GM10248 (cell line): ENCODE data around the gene MYL5.
"Not testable (repeated sequence)": the region's sequence is repeated elsewhere in the genome, so short reads cannot be mapped to it uniquely, and the experiment has no call there.

Source experiments
- CTCF ChIA-PET: fragments of 300-600 bp; sonication (Branson Sonifier 250); formaldehyde crosslinking; extraction: SDS; loops from one replicate; lab custom pipeline; 2021; ENCODE audit warnings: antibody characterized with exemption; lab: Yijun Ruan, JAX
- POLR2A ChIA-PET: fragments of 350-650 bp; sonication (Branson Sonifier 250); formaldehyde crosslinking; extraction: SDS; loops from one replicate; lab custom pipeline; 2020; ENCODE audit warnings: antibody characterized with exemption; lab: Yijun Ruan, JAX
- DNase-seq: peaks from one replicate; pipeline ENCODE4 v3.0.0; 2012; ENCODE audit errors: extremely low spot score
- CTCF ChIP-seq: IDR thresholded peaks from 2 replicates; pipeline ENCODE4 v1.5.1; 2012; ENCODE audit warnings: mild to moderate bottlenecking, low read depth; ENCODE audit errors: extremely low read depth, missing control alignments, control extremely low read depth

Gene MYL5

DNA sequence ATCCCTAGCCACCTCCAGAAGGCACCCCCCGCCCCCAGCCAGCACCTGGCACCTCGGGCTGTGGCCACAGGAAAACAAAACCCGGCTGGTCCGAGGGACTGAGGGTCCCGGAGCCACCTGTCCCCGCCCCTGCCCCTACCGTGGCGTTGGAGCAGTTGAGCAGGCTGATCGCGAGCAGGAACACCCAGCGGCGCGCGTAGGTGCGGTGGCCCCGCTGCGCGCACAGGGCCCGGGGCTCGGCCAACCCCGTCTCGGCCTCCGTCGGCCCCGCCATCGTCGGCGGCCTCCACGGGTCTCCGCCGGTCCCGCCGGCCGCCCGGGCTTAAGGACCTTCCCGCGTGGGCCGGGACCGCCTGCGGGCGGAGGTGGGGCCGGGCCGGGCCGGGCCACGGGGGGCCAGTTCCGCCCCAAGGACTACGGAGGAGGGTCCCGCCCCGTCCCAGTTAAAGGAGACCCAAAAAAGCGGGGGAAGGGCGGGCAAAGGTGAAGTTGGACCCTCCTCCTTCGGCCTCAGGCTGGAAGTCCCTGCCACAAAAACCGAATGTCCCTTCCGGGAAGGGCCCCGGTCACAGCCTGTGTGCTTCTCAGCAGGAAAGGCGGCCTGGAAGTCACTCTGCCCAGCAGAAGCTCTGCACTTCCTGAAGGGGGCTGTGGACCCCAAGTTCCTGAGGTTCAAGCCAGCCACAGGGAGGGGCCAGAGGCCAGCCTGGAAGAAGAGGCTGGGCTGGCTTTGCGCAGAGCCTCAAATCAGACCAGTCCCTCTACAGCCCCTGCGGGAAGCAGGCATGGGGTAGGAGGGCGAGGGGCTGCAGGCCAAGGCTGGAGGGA lies 14.7 kb downstream of the MYL5 start, which contains the start of gene SLC49A3:
SLC49A3 (minus strand) TSS at position 298 of the 828 bp plus-strand sequence; CDS start at position 274, 24 bp downstream.
- TF ChIP-seq CTCF: no peak
- POLR2A ChIA-PET: no interaction called here
- CTCF ChIA-PET: no interaction called here
- peak; percentile 60 for DNase-seq

DNA sequence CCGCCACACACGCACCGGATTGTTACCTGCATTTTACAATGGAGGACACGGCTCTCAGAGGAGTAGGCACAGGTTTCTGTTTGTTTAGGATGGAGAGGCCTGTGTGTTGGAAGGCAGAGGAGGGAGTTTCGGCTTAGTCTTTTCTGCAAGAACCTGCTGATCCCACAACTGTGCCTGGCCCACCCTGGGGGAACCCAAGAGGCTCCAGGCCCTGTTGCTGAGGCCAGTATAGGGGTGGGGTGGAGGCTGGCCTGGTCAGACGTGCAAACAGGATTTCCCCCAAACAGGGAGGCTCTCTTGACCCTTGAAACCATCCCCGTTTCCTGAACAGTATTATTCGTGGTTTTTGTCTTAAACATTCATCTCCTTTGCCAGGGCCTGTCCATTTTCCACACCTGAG lies 15.4 kb downstream of the MYL5 start:
- no peak for TF ChIP-seq CTCF
- POLR2A ChIA-PET: no interaction called here
- CTCF ChIA-PET: no interaction called here
- DNase-seq: no peak

- CTCF ChIA-PET: no interaction called here
- TF ChIP-seq CTCF: no peak
- POLR2A ChIA-PET: no interaction called here
- DNase-seq: no peak
Observed at GRCh38 chr4:692771-693554, 18.6 kb downstream of the MYL5 start.

GRCh38 chr4:694341-694940 lies 20.1 kb downstream of the MYL5 start:
- POLR2A ChIA-PET, DNase-seq: not testable (repeated sequence)
- CTCF ChIA-PET: interaction anchor here (1.0 kb wide), 1 partner anchor 10 kb away, joined by 4 read pairs; no protein-coding TSS in a partner anchor

DNA sequence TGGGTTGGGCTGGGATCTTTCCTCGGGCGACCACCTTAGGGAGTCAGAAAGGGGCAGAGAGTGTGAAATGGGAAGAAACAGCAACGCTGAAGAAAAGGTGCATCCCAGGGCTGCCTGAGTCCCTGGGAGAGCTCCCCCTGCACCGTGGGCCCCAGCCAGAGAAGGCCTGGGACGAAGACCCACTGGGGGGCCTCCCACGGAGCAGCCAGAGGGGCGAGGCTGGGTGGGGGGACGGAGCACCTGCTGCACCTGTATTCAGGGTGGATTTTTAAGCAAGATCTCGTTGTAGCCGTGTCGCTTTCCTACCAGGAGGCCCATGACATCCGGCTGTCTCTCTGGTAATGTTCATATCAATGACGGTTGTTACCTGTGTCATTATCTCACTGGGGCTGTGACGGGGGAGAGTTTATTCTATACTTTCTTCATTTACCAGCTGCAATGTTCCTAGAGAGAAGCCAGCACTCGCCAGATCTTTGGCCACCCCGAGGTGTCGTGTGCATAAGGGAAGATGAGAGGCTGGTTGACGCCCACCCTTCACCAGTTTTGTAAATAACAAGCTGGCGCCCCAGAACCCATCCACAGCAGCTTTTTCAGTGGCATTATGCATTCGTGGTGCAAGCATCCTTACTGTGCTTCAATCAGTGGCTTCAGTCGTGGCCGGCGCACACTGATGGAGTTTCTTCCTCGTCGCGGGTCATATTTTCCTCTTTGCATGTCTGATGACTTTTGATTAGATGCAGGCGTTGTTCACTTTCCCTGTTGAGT lies 25.7 kb downstream of the MYL5 start:
- TF ChIP-seq CTCF: no peak
- CTCF ChIA-PET: interaction anchor here (1.1 to 2.4 kb wide), 4 partner anchors 10 to 284 kb away, joined by 3 to 13 read pairs (median 7); partner anchors contain the start of genes ATP5ME and MYL5
- DNase-seq: no peak
- POLR2A ChIA-PET: no interaction called here

DNA sequence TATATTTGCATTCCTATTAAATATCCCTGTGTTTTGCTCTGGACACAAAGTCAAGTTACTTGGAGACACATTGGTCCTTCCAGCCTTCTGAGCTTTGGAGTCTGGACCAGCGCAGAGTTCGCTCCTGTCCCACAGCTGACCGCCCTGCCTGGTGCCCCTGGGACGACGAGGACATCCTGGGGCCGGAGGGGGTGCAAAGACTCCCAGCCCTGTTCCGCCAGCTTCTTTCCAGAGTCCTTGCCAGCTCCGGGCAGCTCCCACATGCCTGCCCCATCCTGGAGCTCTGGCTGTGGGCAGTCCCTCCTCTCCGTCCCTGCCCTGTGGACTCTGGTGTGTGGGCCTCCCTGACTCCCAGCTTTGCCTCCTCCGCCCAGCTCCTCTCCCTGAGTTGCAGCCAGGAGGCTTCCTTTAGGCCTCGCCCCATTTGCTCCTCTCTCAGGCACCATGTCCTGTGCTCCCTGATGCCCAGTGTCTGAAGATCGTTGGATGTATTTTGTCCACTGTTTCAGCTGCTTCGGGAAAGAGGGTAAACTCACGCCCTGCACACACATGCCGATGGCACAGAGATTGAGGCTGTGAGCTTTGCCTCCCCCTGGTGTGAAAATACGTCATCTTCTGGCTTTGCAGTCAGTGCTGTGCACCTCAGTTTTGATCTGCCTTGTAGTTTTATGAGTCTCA lies 26.4 kb downstream of the MYL5 start:
- DNase-seq: no peak
- CTCF ChIA-PET: interaction anchor here (0.8 to 2.4 kb wide), 5 partner anchors 9 to 283 kb away, joined by 3 to 13 read pairs (median 7); partner anchors contain the start of genes ATP5ME and MYL5
- TF ChIP-seq CTCF: no peak
- POLR2A ChIA-PET: no interaction called here
